ENCODE results near the gene SLC29A1. TPM values are rescaled to one million over a fixed set of nuclear protein-coding genes. Genes with fewer than 3 reads are reported as not detected.
A peak's percentile ranks its signal among the peaks of the same experiment; 100 is the strongest.

Gene SLC29A1
- total and polyA plus RNA-seq, 11 donors: 48.0 to 319 (median 131) TPM

GRCh38 chr6:44253307-44254101, 30.1 kb downstream of the SLC29A1 start:
- H3K27me3 ChIP-seq: no peaks in the 10 kb centered on the region
- H3K4me1 ChIP-seq: peaks cover 8 to 83% (median 48%) of the 10 kb centered on the region in 12 donors
- H3K4me3 ChIP-seq: no peak overlapping the region
- H3K9me3 ChIP-seq: no peaks in the 10 kb centered on the region
- 68 to 74% (median 69%) methylated on average over 10 of the region's 10 CpGs for WGBS, 4 donors
- TF ChIP-seq, protein P1, sequence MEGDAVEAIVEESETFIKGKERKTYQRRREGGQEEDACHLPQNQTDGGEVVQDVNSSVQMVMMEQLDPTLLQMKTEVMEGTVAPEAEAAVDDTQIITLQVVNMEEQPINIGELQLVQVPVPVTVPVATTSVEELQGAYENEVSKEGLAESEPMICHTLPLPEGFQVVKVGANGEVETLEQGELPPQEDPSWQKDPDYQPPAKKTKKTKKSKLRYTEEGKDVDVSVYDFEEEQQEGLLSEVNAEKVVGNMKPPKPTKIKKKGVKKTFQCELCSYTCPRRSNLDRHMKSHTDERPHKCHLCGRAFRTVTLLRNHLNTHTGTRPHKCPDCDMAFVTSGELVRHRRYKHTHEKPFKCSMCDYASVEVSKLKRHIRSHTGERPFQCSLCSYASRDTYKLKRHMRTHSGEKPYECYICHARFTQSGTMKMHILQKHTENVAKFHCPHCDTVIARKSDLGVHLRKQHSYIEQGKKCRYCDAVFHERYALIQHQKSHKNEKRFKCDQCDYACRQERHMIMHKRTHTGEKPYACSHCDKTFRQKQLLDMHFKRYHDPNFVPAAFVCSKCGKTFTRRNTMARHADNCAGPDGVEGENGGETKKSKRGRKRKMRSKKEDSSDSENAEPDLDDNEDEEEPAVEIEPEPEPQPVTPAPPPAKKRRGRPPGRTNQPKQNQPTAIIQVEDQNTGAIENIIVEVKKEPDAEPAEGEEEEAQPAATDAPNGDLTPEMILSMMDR (IDR thresholded peaks at IDR 0.05): peak in 11 of 12 donors; percentile 12 to 47 (median 33)
- no peak for TF ChIP-seq POLR2A (IDR thresholded peaks at IDR 0.05)
- ATAC-seq (no peak), DNase-seq (no peak)
- intact Hi-C loops (cut with DNase I): loop anchor here in 2 of 10 donors (10.0 kb wide), 1 partner anchor 159 kb away; no protein-coding TSS in a partner anchor
- H3K27ac ChIP-seq: no peak overlapping the region
- peaks cover 7 to 81% (median 73%) of the 10 kb centered on the region in 9 donors for H3K36me3 ChIP-seq

- H3K4me1 ChIP-seq: peaks cover 3 to 74% (median 38%) of the 10 kb centered on the region in 12 donors
- ATAC-seq: no peak
These were observed 31.1 kb downstream of the SLC29A1 start for GRCh38 chr6:44254191-44255104.

GRCh38 chr6:44255105-44255808, 31.9 kb downstream of the SLC29A1 start:
- peaks cover 3 to 67% (median 31%) of the 10 kb centered on the region in 12 donors for H3K4me1 ChIP-seq
- H3K9me3 ChIP-seq: no peaks in the 10 kb centered on the region
- 59 to 69% (median 64%) methylated on average over 16 of the region's 16 CpGs for WGBS, 4 donors
- peak overlapping the region in 1 of 12 donors; percentile 60 for H3K4me3 ChIP-seq
- H3K27ac ChIP-seq: peak overlapping the region in 1 of 12 donors; percentile 93
- ATAC-seq (no peak), DNase-seq (no peak)
- peaks cover 5 to 78% (median 63%) of the 10 kb centered on the region in 9 donors for H3K36me3 ChIP-seq
- TF ChIP-seq POLR2A (IDR thresholded peaks at IDR 0.05): no peak
- TF ChIP-seq, protein P1 (IDR thresholded peaks at IDR 0.05): no peak
- intact Hi-C loops (cut with DNase I): loop anchor here in 5 of 10 donors (5.0 to 10.0 kb wide), 3 partner anchors 83 to 160 kb away; no protein-coding TSS in a partner anchor
- H3K27me3 ChIP-seq: no peaks in the 10 kb centered on the region

More at GRCh38 chr6:44254191-44255104, 31.1 kb downstream of the SLC29A1 start:
- 74 to 88% (median 75%) methylated on average over 12 of the region's 12 CpGs for WGBS, 4 donors
- Histone ChIP-seq H3K4me3 (no peak overlapping the region), H3K36me3 (peaks cover 5 to 78% (median 64%) of the 10 kb centered on the region in 9 donors), H3K27ac (no peak overlapping the region), H3K9me3 (no peaks in the 10 kb centered on the region), H3K27me3 (no peaks in the 10 kb centered on the region)
- intact Hi-C loops (cut with DNase I): loop anchor here in 5 of 10 donors (5.0 to 10.0 kb wide), 3 partner anchors 82 to 160 kb away; no protein-coding TSS in a partner anchor
- TF ChIP-seq, protein P1 (IDR thresholded peaks at IDR 0.05): no peak
- TF ChIP-seq POLR2A (IDR thresholded peaks at IDR 0.05): no peak
- no peak for DNase-seq
